ENCODE measurements around the gene CTDP1. TPM values are rescaled to one million over a fixed set of nuclear protein-coding genes. Genes with fewer than 3 reads are reported as not detected.

The CTDP1 gene
- total RNA-seq, 1 experiment from 2014 or later: 33.7 TPM

DNA sequence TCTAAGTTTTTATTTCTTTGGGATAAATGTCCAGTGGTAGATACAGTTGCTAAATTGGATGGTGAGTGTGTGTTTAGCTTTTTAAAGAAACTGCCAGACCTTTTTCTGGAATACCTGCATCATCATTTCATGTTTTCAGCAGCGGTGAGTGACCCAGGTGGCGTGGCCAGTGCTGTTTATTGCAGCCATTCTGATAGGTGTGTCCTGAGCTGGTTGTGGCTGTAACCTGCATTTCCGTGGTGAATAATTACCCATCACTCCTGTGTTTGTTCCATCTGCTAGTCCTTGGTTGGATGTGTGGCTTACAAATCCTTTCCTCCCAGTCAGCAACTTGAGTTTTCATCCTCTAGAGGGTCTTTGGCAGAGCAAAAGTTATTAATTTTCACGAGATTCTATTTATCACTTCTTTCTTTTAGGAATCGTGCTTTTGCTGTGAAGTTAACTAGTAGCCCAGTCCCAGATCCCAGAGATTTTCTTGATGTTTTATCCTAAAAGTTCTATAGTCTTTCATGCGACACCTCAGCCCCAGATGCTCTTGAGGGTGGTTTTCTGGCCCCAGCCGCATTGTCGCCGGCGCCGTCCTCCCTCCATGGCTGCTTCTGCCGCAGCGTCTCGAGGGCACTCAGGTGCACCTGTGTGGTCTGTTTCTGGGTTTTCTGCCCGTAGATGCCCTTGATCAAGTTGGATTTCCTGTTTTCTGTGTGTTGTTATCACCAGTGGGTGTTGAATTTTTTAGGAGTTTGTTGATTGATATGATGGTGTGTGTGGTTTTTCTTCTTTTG is 44.9 kb downstream of the CTDP1 start:
- Histone ChIP-seq H3K79me1 (ENCODE audit: insufficient read depth, low read depth, low read length, poor library complexity, severe bottlenecking) (peaks cover 2% of the 10 kb centered on the region), H3K27me3 (ENCODE audit: insufficient read depth, low read length) (no peaks in the 10 kb centered on the region), H3K56ac (ENCODE audit: insufficient read length, low read depth, low read length) (no peak overlapping the region), H3K23me2 (ENCODE audit: insufficient read length, low read depth, low read length, poor library complexity, severe bottlenecking) (no peaks in the 10 kb centered on the region), H3K18ac (ENCODE audit: insufficient read length, low read depth, low read length) (no peak overlapping the region), H3K9me3 (ENCODE audit: control insufficient read depth, low read depth, low read length) (no peaks in the 10 kb centered on the region), H4K5ac (ENCODE audit: insufficient read length, low read depth, low read length) (no peak overlapping the region), H2BK20ac (ENCODE audit: low read depth, low read length, poor library complexity, severe bottlenecking) (no peak overlapping the region), H2BK15ac (ENCODE audit: low read depth, low read length) (no peak overlapping the region), H2AK5ac (ENCODE audit: insufficient read length, low read length) (no peak overlapping the region), H3K4me2 (ENCODE audit: insufficient read depth, insufficient read length, low read length) (no peak overlapping the region), H3K79me2 (ENCODE audit: insufficient read depth, low read length) (no peaks in the 10 kb centered on the region; the same call in 1 of the 2 replicates), H4K91ac (ENCODE audit: insufficient read length, low read depth, low read length) (no peak overlapping the region), H2BK120ac (ENCODE audit: low read depth, low read length, poor library complexity, severe bottlenecking) (no peak overlapping the region), H3K23ac (ENCODE audit: insufficient read length, low read depth, low read length) (no peak overlapping the region), H3K9ac (ENCODE audit: extremely low read depth, insufficient read length, low read length) (no peak overlapping the region), H3T11ph (ENCODE audit: low read length) (no peak overlapping the region), H2BK5ac (ENCODE audit: insufficient read length, low read length) (no peak overlapping the region), H4K8ac (replicated peaks; ENCODE audit: insufficient read length, low read depth, low read length) (no peak overlapping the region), H3K4ac (ENCODE audit: low read depth, low read length) (no peak overlapping the region), H3K4me1 (ENCODE audit: insufficient read depth, low read length) (no peaks in the 10 kb centered on the region), H4K20me1 (ENCODE audit: control insufficient read depth, insufficient read depth, insufficient read length) (peaks cover under 1% of the 10 kb centered on the region), H2BK12ac (ENCODE audit: insufficient read length, low read depth, low read length) (no peak overlapping the region), H3K27ac (ENCODE audit: insufficient read length, low read depth, low read length) (no peak overlapping the region), H2AFZ (ENCODE audit: low read length) (no peak overlapping the region), H3K14ac (ENCODE audit: insufficient read depth, low read length) (no peak overlapping the region)
- no peaks in the 10 kb centered on the region for H3K9me3 Mint-ChIP-seq
- TF ChIP-seq, protein P1, sequence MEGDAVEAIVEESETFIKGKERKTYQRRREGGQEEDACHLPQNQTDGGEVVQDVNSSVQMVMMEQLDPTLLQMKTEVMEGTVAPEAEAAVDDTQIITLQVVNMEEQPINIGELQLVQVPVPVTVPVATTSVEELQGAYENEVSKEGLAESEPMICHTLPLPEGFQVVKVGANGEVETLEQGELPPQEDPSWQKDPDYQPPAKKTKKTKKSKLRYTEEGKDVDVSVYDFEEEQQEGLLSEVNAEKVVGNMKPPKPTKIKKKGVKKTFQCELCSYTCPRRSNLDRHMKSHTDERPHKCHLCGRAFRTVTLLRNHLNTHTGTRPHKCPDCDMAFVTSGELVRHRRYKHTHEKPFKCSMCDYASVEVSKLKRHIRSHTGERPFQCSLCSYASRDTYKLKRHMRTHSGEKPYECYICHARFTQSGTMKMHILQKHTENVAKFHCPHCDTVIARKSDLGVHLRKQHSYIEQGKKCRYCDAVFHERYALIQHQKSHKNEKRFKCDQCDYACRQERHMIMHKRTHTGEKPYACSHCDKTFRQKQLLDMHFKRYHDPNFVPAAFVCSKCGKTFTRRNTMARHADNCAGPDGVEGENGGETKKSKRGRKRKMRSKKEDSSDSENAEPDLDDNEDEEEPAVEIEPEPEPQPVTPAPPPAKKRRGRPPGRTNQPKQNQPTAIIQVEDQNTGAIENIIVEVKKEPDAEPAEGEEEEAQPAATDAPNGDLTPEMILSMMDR (conservative IDR thresholded peaks at IDR 0.05): no peak
- no CpG with 5 or more reads among the region's 15 CpGs for WGBS (ENCODE audit: extremely low coverage, insufficient read length, low lambda C conversion rate)
- DNase-seq: no peak
- H3K27ac Mint-ChIP-seq: peak overlapping the region in 2 of 3 experiments; percentile 32 to 79; a peak in 3 of 7 replicates
- H3K4me3 Mint-ChIP-seq: no peak overlapping the region
- H3K27me3 Mint-ChIP-seq (ENCODE audit: low read depth): no peaks in the 10 kb centered on the region
- H3K4me1 Mint-ChIP-seq: no peaks in the 10 kb centered on the region
- H3K36me3 Mint-ChIP-seq (ENCODE audit: insufficient read depth in 1 of 3, low read depth in 3 of 3): peaks cover 40 to 71% (median 66%) of the 10 kb centered on the region in 3 experiments; a peak in 6 of 7 replicates

Data from H9 (cell line).